Thyroid gland (tissue), 4 donors: ENCODE results near the gene DIP2A. TPM values are rescaled to one million over a fixed set of nuclear protein-coding genes. Genes with fewer than 3 reads are reported as not detected.

Source experiments
- DNase-seq, 2 donors: peaks; one replicate each; pipeline ENCODE4 v3.0.0-alpha.2; 2019
- H3K27ac ChIP-seq, 3 donors: fragments of 200-600 bp; sonication (generic); 1 replicate in 2 of 3; 2 replicates in 1 of 3; pipeline ENCODE4 v1.5.1; 2016 to 2019; ENCODE audit warnings: mild to moderate bottlenecking in 1 of 3, moderate library complexity in 1 of 3
- H3K27me3 ChIP-seq: fragments of 200-600 bp; sonication (generic); one replicate; pipeline ENCODE4 v1.5.1; 2019
- H3K36me3 ChIP-seq, 2 donors: fragments of 200-600 bp; sonication (generic); one replicate each; pipeline ENCODE4 v1.5.1; 2016 to 2019
- H3K4me1 ChIP-seq, 2 donors: fragments of 200-600 bp; sonication (generic); one replicate each; pipeline ENCODE4 v1.5.1; 2017 to 2019
- H3K4me3 ChIP-seq, 3 donors: fragments of 200-600 bp; sonication (generic); replicated peaks in 1 of 3; 1 replicate in 2 of 3; 2 replicates in 1 of 3; pipeline ENCODE4 v1.5.1; 2016; ENCODE audit warnings: mild to moderate bottlenecking in 1 of 3
- H3K9me3 ChIP-seq: fragments of 200-600 bp; sonication (generic); one replicate; pipeline ENCODE4 v1.5.1; 2017
- CTCF ChIP-seq, 6 experiments: fragments of 200-600 bp in 3 of 6; fragments of 450-650 bp in 3 of 6; sonication (generic) in 3 of 6; IDR thresholded peaks; one replicate each; pipeline ENCODE4 v1.5.1; 2016 to 2019; ENCODE audit warnings: antibody characterized with exemption in 6 of 6, mild to moderate bottlenecking in 2 of 6, inconsistent platforms in 1 of 6, moderate library complexity in 1 of 6
- POLR2A ChIP-seq, 2 donors: fragments of 450-650 bp; IDR thresholded peaks; one replicate each; pipeline ENCODE4 v1.6.1; 2017; ENCODE audit warnings: antibody characterized with exemption in 2 of 2, mild to moderate bottlenecking in 2 of 2, moderate library complexity in 1 of 2
- WGBS, 2 donors: methylation state at CpG; one replicate each; pipeline ENCODE4 v1.1.5; 2017; 5-methylcytosine and 5-hydroxymethylcytosine counted together
- intact Hi-C: fragments of 100-400 bp; cut with DNase I; formaldehyde crosslinking; loops from one replicate; pipeline ENCODE4 v1.15.1; 2023
- total RNA-seq, 4 donors: library from RNA; depleted of rRNA; stranded (reverse); fragments of >200 nt; gene quantifications; one replicate each; pipeline ENCODE4 v1.2.3, GENCODE V29; 2016

DIP2A gene
- total RNA-seq, 4 donors from 2014 or later, result 35.1 to 56.3 (median 42.9) TPM

DNA sequence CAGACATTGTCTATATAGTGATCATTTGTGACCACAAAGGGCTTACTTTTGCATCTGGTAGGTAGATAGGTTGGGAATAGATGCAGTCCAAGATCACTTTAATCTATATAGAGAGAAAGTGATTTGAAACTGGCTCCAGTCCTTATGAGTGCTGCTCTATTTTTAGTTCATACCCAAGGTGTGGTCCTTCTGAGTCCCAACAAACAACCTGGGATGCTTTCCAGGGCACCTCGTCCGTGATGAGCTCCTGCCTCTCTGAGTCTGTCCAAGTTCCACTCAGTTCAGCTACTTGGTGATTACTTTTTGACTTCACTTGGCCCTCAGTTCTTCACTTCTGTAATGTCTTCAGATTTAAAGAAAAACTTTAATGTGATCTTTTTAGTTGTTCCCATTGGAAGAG, 20.2 kb downstream of the DIP2A start:
- TF ChIP-seq CTCF (IDR thresholded peaks at IDR 0.05), result no peak
- TF ChIP-seq POLR2A (IDR thresholded peaks at IDR 0.05), result no peak
- WGBS, 2 donors, result 20% methylated on average over 2 of the region's 2 CpGs
- Histone ChIP-seq H3K9me3 (no peaks in the 10 kb centered on the region), H3K4me1 (peaks cover 4% of the 10 kb centered on the region in 2 donors), H3K4me3 (no peak overlapping the region), H3K27ac (no peak overlapping the region), H3K36me3 (no peaks in the 10 kb centered on the region), H3K27me3 (no peaks in the 10 kb centered on the region)
- DNase-seq, result peak; percentile 39 to 40
- intact Hi-C loops, result no loop called here

GRCh38 chr21:46480466-46480865, 21.8 kb downstream of the DIP2A start:
- Histone ChIP-seq H3K27me3 (no peaks in the 10 kb centered on the region), H3K27ac (no peak overlapping the region), H3K4me1 (peaks cover 4% of the 10 kb centered on the region in 2 donors), H3K4me3 (no peak overlapping the region), H3K36me3 (no peaks in the 10 kb centered on the region), H3K9me3 (no peaks in the 10 kb centered on the region)
- no peak for DNase-seq
- 90 to 97% methylated on average over 5 of the region's 5 CpGs for WGBS, 2 donors
- TF ChIP-seq CTCF (IDR thresholded peaks at IDR 0.05), result no peak
- no peak for TF ChIP-seq POLR2A (IDR thresholded peaks at IDR 0.05)
- intact Hi-C loops, result no loop called here

DNA sequence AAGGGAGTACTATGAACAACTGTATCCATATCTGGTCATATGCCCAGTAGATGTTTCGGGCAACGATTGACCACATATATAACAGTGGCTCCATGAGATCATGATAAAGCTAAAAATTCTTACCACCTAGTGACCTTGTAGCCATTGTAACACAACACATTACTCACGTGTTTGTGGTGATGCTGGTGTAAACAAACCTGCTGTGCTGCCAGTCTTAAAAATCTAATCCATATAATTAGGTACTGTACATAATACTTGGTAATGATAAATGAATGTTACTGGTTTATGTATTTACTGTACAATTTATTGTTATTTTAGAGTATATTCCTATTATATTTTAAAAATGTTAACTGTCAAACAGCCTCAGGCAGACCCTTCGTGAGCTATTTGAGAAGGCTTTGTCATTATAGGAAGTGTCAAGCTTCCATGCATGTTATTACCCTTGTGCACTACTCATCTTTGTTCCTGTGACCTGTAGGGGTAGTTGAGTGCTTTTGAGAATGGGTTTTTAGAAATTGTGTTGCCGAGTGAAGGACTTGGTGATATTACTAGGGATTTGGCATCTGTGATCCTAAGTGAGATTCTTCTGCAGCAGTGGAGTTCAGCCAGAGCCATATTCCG, 23.6 kb downstream of the DIP2A start:
- peaks cover 4% of the 10 kb centered on the region in 2 donors for H3K4me1 ChIP-seq
- no peak overlapping the region for H3K4me3 ChIP-seq
- WGBS, 2 donors, result 93 to 95% methylated on average over 6 of the region's 6 CpGs
- no peaks in the 10 kb centered on the region for H3K36me3 ChIP-seq
- no peaks in the 10 kb centered on the region for H3K9me3 ChIP-seq
- intact Hi-C loops, result no loop called here
- DNase-seq, result no peak
- TF ChIP-seq CTCF (IDR thresholded peaks at IDR 0.05) (no peak), POLR2A (IDR thresholded peaks at IDR 0.05) (no peak)
- H3K27me3 ChIP-seq, result no peaks in the 10 kb centered on the region
- no peak overlapping the region for H3K27ac ChIP-seq

GRCh38 chr21:46482846-46483231, 24.1 kb downstream of the DIP2A start:
- peaks cover 4% of the 10 kb centered on the region in 2 donors for H3K4me1 ChIP-seq
- WGBS, 2 donors, result 85 to 90% methylated on average over 2 of the region's 2 CpGs
- intact Hi-C loops, result no loop called here

More at GRCh38 chr21:46482846-46483231, 24.1 kb downstream of the DIP2A start:
- Histone ChIP-seq H3K9me3 (no peaks in the 10 kb centered on the region), H3K36me3 (no peaks in the 10 kb centered on the region), H3K4me3 (no peak overlapping the region), H3K27me3 (no peaks in the 10 kb centered on the region), H3K27ac (no peak overlapping the region)
- TF ChIP-seq CTCF (IDR thresholded peaks at IDR 0.05) (no peak), POLR2A (IDR thresholded peaks at IDR 0.05) (no peak)
- no peak for DNase-seq
